HG03558 (cell line): ENCODE measurements around the gene KCNIP4.
"Not testable (repeated sequence)": the region's sequence is repeated elsewhere in the genome, so short reads cannot be mapped to it uniquely, and the experiment has no call there.

ENCODE experiments used
- ATAC-seq: cut with Tn5 transposase; IDR thresholded peaks from one replicate; pipeline ENCODE4 v1.9.1; 2021; ENCODE audit warnings: moderate number of reproducible peaks; ENCODE audit not compliant: unreplicated experiment; ENCODE audit errors: extremely low read depth

Gene KCNIP4

GRCh38 chr4:21413807-21414370 is 534.7 kb downstream of the KCNIP4 start:
- ATAC-seq = no peak

- ATAC-seq = no peak
Observed at GRCh38 chr4:21411086-21411485, 537.5 kb downstream of the KCNIP4 start.

- ATAC-seq = no peak
Observed at GRCh38 chr4:21410372-21410771, 538.2 kb downstream of the KCNIP4 start.

- ATAC-seq = no peak
Observed at GRCh38 chr4:21387683-21388082, 560.9 kb downstream of the KCNIP4 start.

- no peak for ATAC-seq
Observed at GRCh38 chr4:21386166-21386780, 562.3 kb downstream of the KCNIP4 start.

- no peak for ATAC-seq
Observed at GRCh38 chr4:21385706-21386105, 562.9 kb downstream of the KCNIP4 start.

GRCh38 chr4:21384609-21385008 is 564.0 kb downstream of the KCNIP4 start:
- no peak for ATAC-seq

GRCh38 chr4:21380861-21381260 is 567.7 kb downstream of the KCNIP4 start:
- ATAC-seq = no peak

GRCh38 chr4:21377046-21377445 is 571.5 kb downstream of the KCNIP4 start:
- ATAC-seq = no peak

GRCh38 chr4:21376176-21376575 is 572.4 kb downstream of the KCNIP4 start:
- ATAC-seq = no peak

- ATAC-seq = no peak
Observed at GRCh38 chr4:21374641-21375368, 573.8 kb downstream of the KCNIP4 start.

- no peak for ATAC-seq
Observed at GRCh38 chr4:21367567-21367966, 581.0 kb downstream of the KCNIP4 start.

- ATAC-seq = no peak
Observed at GRCh38 chr4:21366840-21367239, 581.7 kb downstream of the KCNIP4 start.

GRCh38 chr4:21366312-21366711 is 582.3 kb downstream of the KCNIP4 start:
- no peak for ATAC-seq

- no peak for ATAC-seq
Observed at GRCh38 chr4:21363701-21364100, 584.9 kb downstream of the KCNIP4 start.

GRCh38 chr4:21352354-21352753 is 596.2 kb downstream of the KCNIP4 start:
- not testable (repeated sequence) for ATAC-seq

- no peak for ATAC-seq
Observed at GRCh38 chr4:21347142-21347541, 601.4 kb downstream of the KCNIP4 start.

GRCh38 chr4:21327976-21328700 is 620.4 kb downstream of the KCNIP4 start:
- no peak for ATAC-seq

- ATAC-seq = no peak
Observed at GRCh38 chr4:21320034-21320433, 628.5 kb downstream of the KCNIP4 start.

GRCh38 chr4:21307709-21308108 is 640.9 kb downstream of the KCNIP4 start:
- ATAC-seq = no peak

- ATAC-seq = no peak
Observed at GRCh38 chr4:21304540-21304887, 644.1 kb downstream of the KCNIP4 start.
